Measurements from ENCODE around the gene SECISBP2L. TPM values are rescaled to one million over a fixed set of nuclear protein-coding genes. Genes with fewer than 3 reads are reported as not detected.

The SECISBP2L gene
- total and polyA plus RNA-seq, 9 of the 15 experiments (the other 6 are each of a cell fraction or from before 2014, with no cell fraction given) = 0.55 to 14.1 (median 10.4) TPM

DNA sequence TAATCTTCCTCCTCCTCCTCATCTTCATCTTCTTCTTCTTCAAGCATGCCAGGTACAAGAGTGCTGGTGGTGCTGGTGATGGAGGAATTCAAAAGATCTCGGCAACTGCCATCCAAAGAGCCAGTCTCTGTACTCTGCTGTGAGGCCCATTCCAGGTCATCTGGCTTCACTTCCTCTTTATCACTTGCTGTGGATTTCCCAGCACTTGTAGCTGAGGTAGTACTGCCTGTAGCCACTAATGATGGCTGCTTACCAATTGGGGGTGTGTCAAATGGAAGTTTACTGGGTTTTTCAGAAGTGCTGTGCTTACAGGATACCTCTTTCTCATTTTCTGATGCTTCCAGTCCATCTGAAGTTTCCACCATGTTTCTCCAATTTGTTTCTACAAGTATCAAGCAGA lies 53.7 kb downstream of the SECISBP2L start:
- no peaks in the 10 kb centered on the region for H3K4me1 ChIP-seq (replicated peaks in 1 of 2; ENCODE audit: control insufficient read depth in 2 of 2, insufficient read depth in 2 of 2, low read length in 2 of 2)

DNA sequence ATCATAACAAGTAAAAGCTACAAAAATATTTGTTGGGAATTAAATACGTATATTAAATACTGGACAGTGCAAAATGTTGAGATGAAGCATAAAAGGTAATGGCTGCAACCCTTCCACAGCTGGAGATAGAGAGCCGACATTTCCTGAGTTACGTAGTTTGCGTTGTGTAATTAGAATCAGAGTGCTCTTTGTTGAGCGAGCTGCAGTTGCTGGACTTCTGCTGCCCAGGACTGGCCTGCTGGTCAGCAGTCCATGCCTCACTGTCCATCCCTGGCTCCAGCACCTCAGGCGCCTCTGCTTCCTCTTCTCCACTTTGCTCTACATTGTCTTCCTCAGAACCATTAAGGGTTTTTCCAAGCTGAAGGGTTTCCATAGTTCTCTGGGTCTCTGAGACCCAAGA lies 54.1 kb downstream of the SECISBP2L start:
- ChIA-PET POLR2A (no interaction called here), CTCF (ENCODE audit: low intra/inter-chr PET ratio) (no interaction called here)
- no TSS peak for BruUV-seq (replicated peaks)
- H3K4me3 ChIP-seq = no peak overlapping the region
- ATAC-seq = no peak
- H4K20me1 ChIP-seq (replicated peaks; ENCODE audit: control insufficient read depth, insufficient read depth, low read length) = no peaks in the 10 kb centered on the region
- H3K9me1 ChIP-seq (ENCODE audit: control insufficient read depth, insufficient read depth, low read length) = no peaks in the 10 kb centered on the region
- intact Hi-C loops (cut with micrococcal nuclease) (no loop called here), in situ Hi-C loops (cut with MboI) (no loop called here)
- no peak overlapping the region for H2AFZ ChIP-seq (ENCODE audit: low read depth, low read length)
- H3K4me2 ChIP-seq (ENCODE audit: insufficient read depth, low read length) = no peak overlapping the region
- peaks cover 40% of the 10 kb centered on the region for H3K36me3 ChIP-seq (ENCODE audit: control insufficient read depth, insufficient read depth, low read length)
- FAIRE-seq = no peak
- WGBS (ENCODE audit: insufficient coverage, low coverage, missing lambda C conversion rate) = 93% methylated on average over 5 of the region's 6 CpGs
- DNase-seq (ENCODE audit: extremely low read depth in 1 of 4, low spot score in 3 of 4) = no peak
- no peaks in the 10 kb centered on the region for H3K4me1 ChIP-seq (replicated peaks in 1 of 2; ENCODE audit: control insufficient read depth in 2 of 2, insufficient read depth in 2 of 2, low read length in 2 of 2)
- H3K9me3 ChIP-seq (replicated peaks; ENCODE audit: control insufficient read depth, insufficient read depth, low read depth, low read length) = no peaks in the 10 kb centered on the region
- no peaks in the 10 kb centered on the region for H3K27me3 ChIP-seq (ENCODE audit: control insufficient read depth in 2 of 2, insufficient read depth in 2 of 2, low read length in 2 of 2)
- H3K27ac ChIP-seq (ENCODE audit: extremely low read depth, low read depth, low read length) = no peak overlapping the region
- no peaks in the 10 kb centered on the region for H3K79me2 ChIP-seq (ENCODE audit: control insufficient read depth, insufficient read depth, low read length)
- no peak overlapping the region for H3K9ac ChIP-seq (ENCODE audit: insufficient read depth in 1 of 2, low read depth in 2 of 2, low read length in 2 of 2)
- TF ChIP-seq HCFC1 (IDR thresholded peaks at IDR 0.05; ENCODE audit: low read depth, low read length) = no peak
- no peak for TF ChIP-seq RCOR1 (IDR thresholded peaks at IDR 0.05; ENCODE audit: borderline replicate concordance in 1 of 2, low read depth in 2 of 2, low read length in 2 of 2)
- TF ChIP-seq MYBL2 (IDR thresholded peaks at IDR 0.05; ENCODE audit: low read depth) = no peak
- no peak for TF ChIP-seq MYBL2 (CRISPR knock-in tag; IDR thresholded peaks at IDR 0.05; ENCODE audit: borderline replicate concordance)
- no peak for TF ChIP-seq ZNF217 (CRISPR knock-in tag; IDR thresholded peaks at IDR 0.05)
- no peak for TF ChIP-seq IFI16 (CRISPR knock-in tag; IDR thresholded peaks at IDR 0.05)
- TF ChIP-seq, protein P1, sequence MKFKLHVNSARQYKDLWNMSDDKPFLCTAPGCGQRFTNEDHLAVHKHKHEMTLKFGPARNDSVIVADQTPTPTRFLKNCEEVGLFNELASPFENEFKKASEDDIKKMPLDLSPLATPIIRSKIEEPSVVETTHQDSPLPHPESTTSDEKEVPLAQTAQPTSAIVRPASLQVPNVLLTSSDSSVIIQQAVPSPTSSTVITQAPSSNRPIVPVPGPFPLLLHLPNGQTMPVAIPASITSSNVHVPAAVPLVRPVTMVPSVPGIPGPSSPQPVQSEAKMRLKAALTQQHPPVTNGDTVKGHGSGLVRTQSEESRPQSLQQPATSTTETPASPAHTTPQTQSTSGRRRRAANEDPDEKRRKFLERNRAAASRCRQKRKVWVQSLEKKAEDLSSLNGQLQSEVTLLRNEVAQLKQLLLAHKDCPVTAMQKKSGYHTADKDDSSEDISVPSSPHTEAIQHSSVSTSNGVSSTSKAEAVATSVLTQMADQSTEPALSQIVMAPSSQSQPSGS (CRISPR knock-in tag; IDR thresholded peaks at IDR 0.05) = no peak
- TF ChIP-seq, protein P2, sequence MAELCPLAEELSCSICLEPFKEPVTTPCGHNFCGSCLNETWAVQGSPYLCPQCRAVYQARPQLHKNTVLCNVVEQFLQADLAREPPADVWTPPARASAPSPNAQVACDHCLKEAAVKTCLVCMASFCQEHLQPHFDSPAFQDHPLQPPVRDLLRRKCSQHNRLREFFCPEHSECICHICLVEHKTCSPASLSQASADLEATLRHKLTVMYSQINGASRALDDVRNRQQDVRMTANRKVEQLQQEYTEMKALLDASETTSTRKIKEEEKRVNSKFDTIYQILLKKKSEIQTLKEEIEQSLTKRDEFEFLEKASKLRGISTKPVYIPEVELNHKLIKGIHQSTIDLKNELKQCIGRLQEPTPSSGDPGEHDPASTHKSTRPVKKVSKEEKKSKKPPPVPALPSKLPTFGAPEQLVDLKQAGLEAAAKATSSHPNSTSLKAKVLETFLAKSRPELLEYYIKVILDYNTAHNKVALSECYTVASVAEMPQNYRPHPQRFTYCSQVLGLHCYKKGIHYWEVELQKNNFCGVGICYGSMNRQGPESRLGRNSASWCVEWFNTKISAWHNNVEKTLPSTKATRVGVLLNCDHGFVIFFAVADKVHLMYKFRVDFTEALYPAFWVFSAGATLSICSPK (IDR thresholded peaks at IDR 0.05; ENCODE audit: borderline replicate concordance) = no peak
- no peak for TF ChIP-seq CAMTA2 (CRISPR knock-in tag; conservative IDR thresholded peaks at IDR 0.05)
- TF ChIP-seq SMAD4 (CRISPR knock-in tag; conservative IDR thresholded peaks at IDR 0.05) = no peak
- no peak for TF ChIP-seq ZEB2 (IDR thresholded peaks at IDR 0.05)
- no peak for TF ChIP-seq HIVEP1 (CRISPR knock-in tag; IDR thresholded peaks at IDR 0.05)

More for the DNA sequence above, 53.7 kb downstream of the SECISBP2L start:
- Histone ChIP-seq H3K79me2 (ENCODE audit: control insufficient read depth, insufficient read depth, low read length) (no peaks in the 10 kb centered on the region), H3K9ac (ENCODE audit: insufficient read depth in 1 of 2, low read depth in 2 of 2, low read length in 2 of 2) (no peak overlapping the region), H3K9me1 (ENCODE audit: control insufficient read depth, insufficient read depth, low read length) (no peaks in the 10 kb centered on the region), H3K27ac (ENCODE audit: extremely low read depth, low read depth, low read length) (no peak overlapping the region), H3K4me2 (ENCODE audit: insufficient read depth, low read length) (no peak overlapping the region), H3K27me3 (ENCODE audit: control insufficient read depth in 2 of 2, insufficient read depth in 2 of 2, low read length in 2 of 2) (no peaks in the 10 kb centered on the region), H3K9me3 (replicated peaks; ENCODE audit: control insufficient read depth, insufficient read depth, low read depth, low read length) (no peaks in the 10 kb centered on the region), H4K20me1 (replicated peaks; ENCODE audit: control insufficient read depth, insufficient read depth, low read length) (no peaks in the 10 kb centered on the region), H3K36me3 (ENCODE audit: control insufficient read depth, insufficient read depth, low read length) (peaks cover 40% of the 10 kb centered on the region), H3K4me3 (no peak overlapping the region), H2AFZ (ENCODE audit: low read depth, low read length) (no peak overlapping the region)
- ChIA-PET CTCF (ENCODE audit: low intra/inter-chr PET ratio) (no interaction called here), POLR2A (no interaction called here)
- DNase-seq (ENCODE audit: extremely low read depth in 1 of 4, low spot score in 3 of 4) = no peak
- FAIRE-seq = no peak
- WGBS (ENCODE audit: insufficient coverage, low coverage, missing lambda C conversion rate) = 88% methylated on average over 1 of the region's 1 CpG
- in situ Hi-C loops (cut with MboI) (no loop called here), intact Hi-C loops (cut with micrococcal nuclease) (no loop called here)
- TF ChIP-seq SPI1 (IDR thresholded peaks at IDR 0.05; ENCODE audit: borderline replicate concordance, low read depth, low read length) (peak; percentile 96), ZNF12 (CRISPR knock-in tag; IDR thresholded peaks at IDR 0.05) (no peak)
- ATAC-seq = no peak; the same call in 2 of the 3 replicates
- no TSS peak for BruUV-seq (replicated peaks)
